K562 (cell line): ENCODE measurements around the gene AGO3. TPM values are rescaled to one million over a fixed set of nuclear protein-coding genes. Genes with fewer than 3 reads are reported as not detected.

ENCODE experiments used
- AFF1 ChIP-seq, 2 experiments: fragments of 450-650 bp; IDR thresholded peaks; 2 replicates each; pipeline ENCODE4 v1.6.1; 2018; ENCODE audit warnings: mild to moderate bottlenecking in 2 of 2, low read depth in 1 of 2; ENCODE audit not compliant: partially characterized antibody in 2 of 2
- DPF2 ChIP-seq: fragments of 450-650 bp; IDR thresholded peaks from 2 replicates; pipeline ENCODE4 v1.6.1; 2016
- HEY1 ChIP-seq: fragments of 250-450 bp; sonication (Bioruptor Pico); IDR thresholded peaks from 2 replicates; pipeline ENCODE4 v1.5.0; 2020; ENCODE audit warnings: mild to moderate bottlenecking, moderate library complexity, borderline replicate concordance
- MTA1 ChIP-seq: fragments of 450-650 bp; IDR thresholded peaks from 2 replicates; pipeline ENCODE4 v1.6.1; 2017; ENCODE audit warnings: borderline replicate concordance
- NKRF ChIP-seq: fragments of 450-650 bp; IDR thresholded peaks from 2 replicates; pipeline ENCODE4 v1.6.1; 2016; ENCODE audit warnings: borderline replicate concordance
- PRPF4 ChIP-seq: fragments of 200-400 bp; formaldehyde crosslinking; IDR thresholded peaks from one replicate; pipeline ENCODE4 v1.6.1; 2017; ENCODE audit warnings: low read length, low read depth, mild to moderate bottlenecking; ENCODE audit not compliant: insufficient read depth, poor library complexity, severe bottlenecking
- RBM34 ChIP-seq: fragments of 200-400 bp; formaldehyde crosslinking; IDR thresholded peaks from 2 replicates; pipeline ENCODE4 v1.6.1; 2018; ENCODE audit warnings: low read length, borderline replicate concordance; ENCODE audit not compliant: insufficient read depth
- SMARCA5 ChIP-seq: fragments of 450-650 bp; IDR thresholded peaks from 2 replicates; pipeline ENCODE4 v1.6.1; 2016
- TEAD1 ChIP-seq, 2 experiments: fragments of 450-650 bp in 1 of 2; sonication (generic) in 1 of 2; formaldehyde crosslinking; IDR thresholded peaks; 2 replicates each; pipeline versions ENCODE4 v1.4.0 to v1.8.0; 2020 to 2022; ENCODE audit warnings: mild to moderate bottlenecking in 2 of 2, missing genetic modification reagents in 1 of 2
- ZNF583 ChIP-seq: fragments of 250-450 bp; sonication (Bioruptor Pico); IDR thresholded peaks from 2 replicates; pipeline ENCODE4 v1.4.0; 2020
- ZNF584 ChIP-seq: fragments of 200-800 bp; sonication (Bioruptor generic); IDR thresholded peaks from 2 replicates; pipeline ENCODE4 v1.6.1; 2016; ENCODE audit warnings: low read depth, mild to moderate bottlenecking, missing genetic modification characterization, missing compliant biosample characterization
- polyA plus RNA-seq, 8 experiments: library from polyadenylated mRNA; depleted of rRNA in 4 of 8; stranded (reverse) in 5 of 8; unstranded in 3 of 8; fragments of >200 nt; fragmentation: Nextera tagmentation in 2 of 8; fragmentation: Illumina TruSeq in 1 of 8; extraction: Ambion mirVana in 2 of 8; extraction: Trizol in 1 of 8; gene quantifications; 2 replicates each; pipeline versions ENCODE4 v1.2.1 to v1.2.3, GENCODE V29; 2011 to 2014; ENCODE audit warnings: inconsistent platforms in 1 of 8, missing spikeins in 1 of 8
- total RNA-seq, 7 experiments: library from RNA; depleted of rRNA in 6 of 7; stranded (reverse); fragments of >200 nt in 6 of 7; fragmentation: Illumina TruSeq in 2 of 7; extraction: Trizol in 2 of 7; gene quantifications; 2 replicates each; pipeline versions ENCODE4 v1.2.1 to v1.2.3, GENCODE V29; 2011 to 2021; ENCODE audit warnings: low replicate concordance in 1 of 7
- TF ChIP-seq, protein P1 (sequence below): fragments of 450-650 bp; IDR thresholded peaks from 2 replicates; pipeline ENCODE4 v1.6.1; 2016; ENCODE audit warnings: low read depth, mild to moderate bottlenecking, moderate library complexity

AGO3 gene
- total and polyA plus RNA-seq, 9 of the 15 experiments (the other 6 are each of a cell fraction or from before 2014, with no cell fraction given): 4.5 to 41.5 (median 22.7) TPM

- TF ChIP-seq AFF1 (IDR thresholded peaks at IDR 0.05; ENCODE audit: low read depth in 1 of 2, partially characterized antibody in 2 of 2) (peak; percentile 64 to 71), PRPF4 (no peak), ZNF584 (CRISPR knock-in tag) (no peak), NKRF (peak; percentile 51; the same call in 1 of the 2 replicates), SMARCA5 (peak; percentile 99), HEY1 (CRISPR knock-in tag) (no peak), RBM34 (no peak), DPF2 (peak; percentile 65), TEAD1 (CRISPR knock-in tag; IDR thresholded peaks at IDR 0.05) (peak in 1 of 2 experiments; percentile 79; a peak in 1 of 4 replicates), ZNF583 (CRISPR knock-in tag) (no peak), MTA1 (0 out of 2 replicates have a peak, but pooled peaks have one; percentile 52)
- TF ChIP-seq, protein P1, sequence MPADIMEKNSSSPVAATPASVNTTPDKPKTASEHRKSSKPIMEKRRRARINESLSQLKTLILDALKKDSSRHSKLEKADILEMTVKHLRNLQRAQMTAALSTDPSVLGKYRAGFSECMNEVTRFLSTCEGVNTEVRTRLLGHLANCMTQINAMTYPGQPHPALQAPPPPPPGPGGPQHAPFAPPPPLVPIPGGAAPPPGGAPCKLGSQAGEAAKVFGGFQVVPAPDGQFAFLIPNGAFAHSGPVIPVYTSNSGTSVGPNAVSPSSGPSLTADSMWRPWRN: no peak
Measured at GRCh38 chr1:36099681-36100341, 168.9 kb downstream of the AGO3 start (continued).
